Measurements from ENCODE around the gene TSPEAR. TPM values are rescaled to one million over a fixed set of nuclear protein-coding genes. Genes with fewer than 3 reads are reported as not detected.
A peak's percentile ranks its signal among the peaks of the same experiment; 100 is the strongest.

The TSPEAR gene
- total RNA-seq, 1 experiment from 2014 or later: 2.1 TPM

DNA sequence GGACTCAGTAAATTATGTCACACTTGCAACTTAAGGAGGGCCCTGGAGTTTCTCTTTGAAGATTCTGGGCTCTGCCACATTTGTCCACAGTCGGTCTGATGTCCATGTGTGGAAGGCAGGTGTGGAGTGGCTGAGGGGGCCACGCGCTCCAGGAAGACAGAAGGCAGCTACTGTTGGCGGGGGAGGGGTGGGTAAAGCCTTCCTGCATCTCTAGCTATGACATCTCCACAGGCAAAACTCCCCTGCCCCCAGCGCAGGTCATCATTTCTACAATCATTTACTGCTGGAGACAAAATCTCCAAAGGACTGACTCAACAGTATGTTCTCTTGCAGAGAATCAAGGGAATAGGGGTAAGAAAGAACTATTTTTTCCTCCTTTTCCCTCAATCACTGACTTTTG, 11.4 kb upstream of the TSPEAR start:
- no peak overlapping the region for H3K27ac Mint-ChIP-seq
- CTCF ChIA-PET: interaction anchor here (1.1 to 1.7 kb wide), 4 partner anchors 71 to 233 kb away, joined by 5 to 8 read pairs (median 6); no protein-coding TSS in a partner anchor
- DNase-seq (ENCODE audit: low spot score) (no peak), ATAC-seq (no peak)
- H3K4me1 Mint-ChIP-seq: peaks cover 28% of the 10 kb centered on the region
- H3K4me3 Mint-ChIP-seq: no peak overlapping the region
- H3K36me3 Mint-ChIP-seq: no peaks in the 10 kb centered on the region
- TF ChIP-seq, protein P1, sequence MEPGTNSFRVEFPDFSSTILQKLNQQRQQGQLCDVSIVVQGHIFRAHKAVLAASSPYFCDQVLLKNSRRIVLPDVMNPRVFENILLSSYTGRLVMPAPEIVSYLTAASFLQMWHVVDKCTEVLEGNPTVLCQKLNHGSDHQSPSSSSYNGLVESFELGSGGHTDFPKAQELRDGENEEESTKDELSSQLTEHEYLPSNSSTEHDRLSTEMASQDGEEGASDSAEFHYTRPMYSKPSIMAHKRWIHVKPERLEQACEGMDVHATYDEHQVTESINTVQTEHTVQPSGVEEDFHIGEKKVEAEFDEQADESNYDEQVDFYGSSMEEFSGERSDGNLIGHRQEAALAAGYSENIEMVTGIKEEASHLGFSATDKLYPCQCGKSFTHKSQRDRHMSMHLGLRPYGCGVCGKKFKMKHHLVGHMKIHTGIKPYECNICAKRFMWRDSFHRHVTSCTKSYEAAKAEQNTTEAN (CRISPR knock-in tag; IDR thresholded peaks at IDR 0.05): no peak
- no peak for TF ChIP-seq SMAD4 (CRISPR knock-in tag; IDR thresholded peaks at IDR 0.05)
- H3K27me3 Mint-ChIP-seq (ENCODE audit: low read depth): peaks cover 13% of the 10 kb centered on the region
- no peaks in the 10 kb centered on the region for H3K9me3 Mint-ChIP-seq
- POLR2A ChIA-PET: interaction anchor here (0.8 kb wide), 1 partner anchor 10 kb away, joined by 3 read pairs; no protein-coding TSS in a partner anchor

DNA sequence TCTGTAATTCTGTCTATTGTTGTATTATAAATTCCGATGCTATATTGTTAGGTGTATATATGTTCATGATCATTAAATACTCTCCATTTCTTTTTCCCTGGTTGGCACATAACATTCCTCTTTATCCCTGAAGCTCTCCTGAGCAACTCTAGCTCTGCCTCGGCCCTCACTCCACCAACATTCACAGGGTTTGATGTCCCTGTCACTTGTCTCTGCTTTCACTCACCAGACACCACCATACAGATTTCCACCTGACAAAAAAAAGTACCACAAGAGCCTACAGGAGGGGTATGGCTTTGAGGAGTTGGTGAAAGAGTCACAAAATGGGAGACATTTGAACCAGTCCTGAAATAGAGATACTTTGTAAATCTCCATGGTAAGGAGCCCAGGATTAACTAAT, 8.8 kb upstream of the TSPEAR start:
- Mint-ChIP-seq H3K36me3 (no peaks in the 10 kb centered on the region), H3K9me3 (peaks cover 6% of the 10 kb centered on the region; the same call in 1 of the 2 replicates), H3K27ac (no peak overlapping the region), H3K4me1 (peaks cover 32% of the 10 kb centered on the region), H3K4me3 (no peak overlapping the region), H3K27me3 (ENCODE audit: low read depth) (peaks cover 18% of the 10 kb centered on the region)
- CTCF ChIA-PET: interaction anchor here (0.7 to 2.1 kb wide), 4 partner anchors 9 to 233 kb away, joined by 3 to 20 read pairs (median 4); partner anchors contain the start of gene TSPEAR
- no peak for TF ChIP-seq CREM (CRISPR knock-in tag; IDR thresholded peaks at IDR 0.05)
- no peak for ATAC-seq
- POLR2A ChIA-PET: no interaction called here
- DNase-seq (ENCODE audit: low spot score): no peak

DNA sequence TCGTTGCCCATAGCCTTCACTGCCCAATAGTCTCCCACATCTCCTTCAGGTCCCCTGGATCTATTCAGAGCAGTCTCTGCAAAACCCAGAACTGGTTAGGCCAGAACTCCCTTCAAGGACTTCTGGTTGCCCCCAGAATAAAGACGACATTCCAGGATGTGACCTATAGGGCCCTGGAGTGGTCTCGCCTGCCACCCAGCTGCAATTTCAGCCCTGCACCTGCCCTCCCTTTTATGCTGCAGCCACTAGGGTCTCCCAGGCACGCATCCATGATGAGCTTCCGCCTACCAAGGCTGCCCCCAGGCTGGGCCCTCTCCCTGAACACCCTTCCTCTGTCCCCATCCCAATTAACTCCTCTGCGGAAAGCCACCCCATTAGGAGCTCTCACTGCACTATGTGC, 7.2 kb upstream of the TSPEAR start:
- CTCF ChIA-PET: interaction anchor here (0.7 to 2.1 kb wide), 24 partner anchors 9 to 222 kb away, joined by 3 to 20 read pairs (median 4); partner anchors contain the start of gene KRTAP10-5
- POLR2A ChIA-PET: interaction anchor here (1.2 kb wide), 1 partner anchor 30 kb away, joined by 4 read pairs; no protein-coding TSS in a partner anchor
- peak; percentile 93 for ATAC-seq
- peaks cover 46% of the 10 kb centered on the region for H3K4me1 Mint-ChIP-seq
- TF ChIP-seq ZNF232 (CRISPR knock-in tag; IDR thresholded peaks at IDR 0.05): 0 out of 2 replicates have a peak, but pooled peaks have one; percentile 19
- no peak for TF ChIP-seq KAT7 (CRISPR knock-in tag; IDR thresholded peaks at IDR 0.05; ENCODE audit: borderline replicate concordance)
- H3K36me3 Mint-ChIP-seq: no peaks in the 10 kb centered on the region
- H3K27ac Mint-ChIP-seq: peak overlapping the region; percentile 13
- DNase-seq (ENCODE audit: low spot score): peak; percentile 61
- peaks cover 6% of the 10 kb centered on the region; the same call in 1 of the 2 replicates for H3K9me3 Mint-ChIP-seq
- peaks cover 30% of the 10 kb centered on the region for H3K27me3 Mint-ChIP-seq (ENCODE audit: low read depth)
- H3K4me3 Mint-ChIP-seq: no peak overlapping the region

DNA sequence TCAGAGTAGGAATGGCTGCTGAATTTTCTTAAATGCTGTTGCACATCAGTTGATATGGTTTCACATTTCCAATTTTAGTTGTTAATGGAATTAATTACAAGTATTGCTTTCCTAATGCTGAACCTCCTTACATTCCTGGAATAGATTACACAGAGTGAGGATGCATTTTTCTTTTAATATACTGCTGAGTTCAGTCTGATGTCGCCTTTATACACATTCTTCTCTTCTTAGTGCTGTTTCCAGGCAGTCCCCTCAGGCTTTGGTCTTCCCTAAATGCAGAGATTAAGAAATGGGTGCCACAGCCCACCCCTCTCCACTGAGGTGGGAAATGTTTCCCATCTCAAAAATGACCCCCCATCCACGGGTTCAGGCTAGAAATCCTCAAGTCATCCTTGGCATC, 6.7 kb upstream of the TSPEAR start:
- H3K4me3 Mint-ChIP-seq: no peak overlapping the region
- CTCF ChIA-PET: interaction anchor here (0.9 to 2.1 kb wide), 15 partner anchors 8 to 221 kb away, joined by 3 to 20 read pairs (median 5); no protein-coding TSS in a partner anchor
- peaks cover 31% of the 10 kb centered on the region for H3K27me3 Mint-ChIP-seq (ENCODE audit: low read depth)
- peak overlapping the region; percentile 13 for H3K27ac Mint-ChIP-seq
- DNase-seq (ENCODE audit: low spot score) (no peak), ATAC-seq (no peak)
- peaks cover 6% of the 10 kb centered on the region; the same call in 1 of the 2 replicates for H3K9me3 Mint-ChIP-seq
- POLR2A ChIA-PET: interaction anchor here (1.2 kb wide), 1 partner anchor 31 kb away, joined by 4 read pairs; no protein-coding TSS in a partner anchor
- no peak for TF ChIP-seq SMAD4 (CRISPR knock-in tag; IDR thresholded peaks at IDR 0.05)
- TF ChIP-seq E2F4 (CRISPR knock-in tag; IDR thresholded peaks at IDR 0.05; ENCODE audit: borderline replicate concordance, low read depth): no peak
- TF ChIP-seq NR1H2 (CRISPR knock-in tag; IDR thresholded peaks at IDR 0.05): no peak
- no peak for TF ChIP-seq RORB (CRISPR knock-in tag; IDR thresholded peaks at IDR 0.05)
- peaks cover 47% of the 10 kb centered on the region for H3K4me1 Mint-ChIP-seq
- no peaks in the 10 kb centered on the region for H3K36me3 Mint-ChIP-seq

DNA sequence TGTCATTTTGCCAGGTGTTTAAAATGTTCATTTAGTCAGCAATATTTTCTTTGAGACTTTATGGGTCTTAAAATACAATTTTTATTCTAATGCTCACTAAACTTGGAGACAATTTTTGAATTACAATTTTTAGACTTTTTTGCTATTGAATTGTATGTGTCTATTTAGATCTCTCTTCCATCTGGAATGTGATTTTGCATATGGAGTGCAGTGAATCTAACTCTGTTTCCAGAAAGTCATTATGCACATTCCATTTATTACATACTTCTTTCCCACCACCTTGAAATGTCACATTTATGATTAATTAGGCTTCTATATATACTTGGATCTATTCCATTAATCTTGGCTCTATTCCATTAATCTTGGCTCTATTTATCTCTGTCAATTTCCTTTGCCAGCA, 5.6 kb upstream of the TSPEAR start:
- peaks cover 36% of the 10 kb centered on the region for H3K27me3 Mint-ChIP-seq (ENCODE audit: low read depth)
- peaks cover 48% of the 10 kb centered on the region for H3K4me1 Mint-ChIP-seq
- no peak for DNase-seq (ENCODE audit: low spot score)
- H3K4me3 Mint-ChIP-seq: no peak overlapping the region
- H3K9me3 Mint-ChIP-seq: peaks cover 6% of the 10 kb centered on the region; the same call in 1 of the 2 replicates
- no peak for ATAC-seq
- ChIA-PET CTCF (no interaction called here), POLR2A (no interaction called here)
- no peak overlapping the region for H3K27ac Mint-ChIP-seq
- TF ChIP-seq ZNF512 (CRISPR knock-in tag; IDR thresholded peaks at IDR 0.05; ENCODE audit: borderline replicate concordance): no peak
- no peaks in the 10 kb centered on the region for H3K36me3 Mint-ChIP-seq
